A549 treated with Hydrocortisone at 1 μM for 4 hours (cell line): ENCODE data around the gene SLC35G6. TPM values are rescaled to one million over a fixed set of nuclear protein-coding genes. Genes with fewer than 3 reads are reported as not detected.

Source experiments
- total RNA-seq: library from RNA; stranded (reverse); fragments of 200-300 nt; extraction: Qiagen RNA extraction; gene quantifications from 5 replicates; pipeline ENCODE4 v1.2.3, GENCODE V29; 2022

Gene SLC35G6
- not detected in 5 replicates for total RNA-seq

GRCh38 chr17:7481275-7481674 is at the start of gene SLC35G6:
SLC35G6 (plus strand) TSS chr17:7481446; CDS start chr17:7481517, 71 bp downstream.

GRCh38 chr17:7439462-7440112 is 41.7 kb upstream of the SLC35G6 start, which contains the start of gene FGF11:
FGF11 (plus strand) TSS chr17:7439512; CDS start chr17:7439621, 109 bp downstream.

GRCh38 chr17:7444682-7445618 is 36.3 kb upstream of the SLC35G6 start, which contains the start of gene CHRNB1:
CHRNB1 (plus strand) TSS chr17:7445061; CDS start chr17:7445128, 67 bp downstream.

GRCh38 chr17:7479213-7480088 is 1.8 kb upstream of the SLC35G6 start, which contains the start of gene ZBTB4:
ZBTB4 (minus strand) TSS chr17:7479631; CDS start chr17:7466801, 12,830 bp downstream.

GRCh38 chr17:7484067-7484918 is 3.0 kb downstream of the SLC35G6 start, which contains the start of gene POLR2A:
POLR2A (plus strand) TSS chr17:7484366.

Other genes with a start within 250 kb of the SLC35G6 start
- gene DVL2, start 246.9 kb upstream of the SLC35G6 start, total RNA-seq: 37.0 to 41.9 TPM (median 40.1 TPM) in 5 replicates
- 89.8 to 111 TPM (median 96.3 TPM) in 5 replicates for gene PHF23, start 242.0 kb upstream of the SLC35G6 start, total RNA-seq
- 685 to 777 TPM (median 698 TPM) in 5 replicates for gene GABARAP, start 239.0 kb upstream of the SLC35G6 start, total RNA-seq
- 222 to 242 TPM (median 228 TPM) in 5 replicates for gene CTDNEP1, start 229.7 kb upstream of the SLC35G6 start, total RNA-seq
- gene ELP5, start 229.2 kb upstream of the SLC35G6 start, total RNA-seq: 125 to 155 TPM (median 140 TPM) in 5 replicates
- gene CLDN7, start 219.0 kb upstream of the SLC35G6 start, total RNA-seq: 2.2 to 3.7 TPM (median 2.6 TPM) in 5 replicates
- 0.39 to 0.59 TPM (median 0.50 TPM) in 5 replicates for gene SLC2A4, start 199.7 kb upstream of the SLC35G6 start, total RNA-seq
- gene YBX2, start 186.8 kb upstream of the SLC35G6 start, total RNA-seq: 0.43 to 0.55 TPM (median 0.44 TPM) in 5 replicates
- 1,618 to 1,808 TPM (median 1,704 TPM) in 5 replicates for gene EIF5A, start 173.8 kb upstream of the SLC35G6 start, total RNA-seq
- gene GPS2, start 166.1 kb upstream of the SLC35G6 start, total RNA-seq: 73.9 to 101 TPM (median 95.3 TPM) in 5 replicates
- gene NEURL4, start 152.1 kb upstream of the SLC35G6 start, total RNA-seq: 26.4 to 30.2 TPM (median 28.4 TPM) in 5 replicates
- gene ACAP1, start 144.9 kb upstream of the SLC35G6 start, total RNA-seq: 1.2 to 3.9 TPM (median 3.1 TPM) in 5 replicates
- 10.5 to 13.8 TPM (median 12.9 TPM) in 5 replicates for gene KCTD11, start 129.3 kb upstream of the SLC35G6 start, total RNA-seq
- gene TMEM95, start 126.3 kb upstream of the SLC35G6 start, total RNA-seq: not detected in 5 replicates
- gene TNK1, start 100.4 kb upstream of the SLC35G6 start, total RNA-seq: 1.4 to 2.1 TPM (median 1.7 TPM) in 5 replicates
- 38.8 to 44.7 TPM (median 42.7 TPM) in 5 replicates for gene PLSCR3, start 86.9 kb upstream of the SLC35G6 start, total RNA-seq
- 171 to 224 TPM (median 215 TPM) in 5 replicates for gene TMEM256, start 77.3 kb upstream of the SLC35G6 start, total RNA-seq
- 12.7 to 19.0 TPM (median 15.5 TPM) in 5 replicates for gene NLGN2, start 73.6 kb upstream of the SLC35G6 start, total RNA-seq
- 0.08 to 0.13 TPM in 2 of 5 replicates, not detected in the others for gene SPEM1, start 61.1 kb upstream of the SLC35G6 start, total RNA-seq
- not detected in 5 replicates for gene SPEM2, start 55.8 kb upstream of the SLC35G6 start, total RNA-seq
- 0.02 to 0.03 TPM in 2 of 5 replicates, not detected in the others for gene SPEM3, start 52.6 kb upstream of the SLC35G6 start, total RNA-seq
- gene TMEM102, start 46.0 kb upstream of the SLC35G6 start, total RNA-seq: 10.1 to 14.8 TPM (median 13.3 TPM) in 5 replicates
- 0.93 to 1.1 TPM (median 1.0 TPM) in 5 replicates for gene FGF11, start 41.9 kb upstream of the SLC35G6 start, total RNA-seq
- gene CHRNB1, start 36.4 kb upstream of the SLC35G6 start, total RNA-seq: 7.0 to 11.7 TPM (median 9.1 TPM) in 5 replicates
- 20.4 to 26.9 TPM (median 24.8 TPM) in 5 replicates for gene ZBTB4, start 1.8 kb upstream of the SLC35G6 start, total RNA-seq
- 70.3 to 86.1 TPM (median 78.6 TPM) in 5 replicates for gene POLR2A, start 2.9 kb downstream of the SLC35G6 start, total RNA-seq
- 9.9 to 13.2 TPM (median 11.0 TPM) in 5 replicates for gene TNFSF12, start 67.6 kb downstream of the SLC35G6 start, total RNA-seq
- gene TNFSF13, start 77.3 kb downstream of the SLC35G6 start, total RNA-seq: 0.78 to 1.1 TPM (median 0.91 TPM) in 5 replicates
- gene SENP3, start 80.5 kb downstream of the SLC35G6 start, total RNA-seq: 88.8 to 103 TPM (median 95.8 TPM) in 5 replicates
- 25.7 to 33.1 TPM (median 28.3 TPM) in 5 replicates for gene CD68, start 98.2 kb downstream of the SLC35G6 start, total RNA-seq
- gene MPDU1, start 102.4 kb downstream of the SLC35G6 start, total RNA-seq: 109 to 162 TPM (median 117 TPM) in 5 replicates
- gene SOX15, start 108.6 kb downstream of the SLC35G6 start, total RNA-seq: 0.16 to 0.36 TPM (median 0.25 TPM) in 5 replicates
- 52.5 to 56.7 TPM (median 54.4 TPM) in 5 replicates for gene FXR2, start 133.5 kb downstream of the SLC35G6 start, total RNA-seq
- 60.0 to 88.9 TPM (median 79.2 TPM) in 5 replicates for gene SAT2, start 146.4 kb downstream of the SLC35G6 start, total RNA-seq
- 0.35 to 0.85 TPM (median 0.60 TPM) in 5 replicates for gene SHBG, start 148.7 kb downstream of the SLC35G6 start, total RNA-seq
- gene ATP1B2, start 169.5 kb downstream of the SLC35G6 start, total RNA-seq: 0.15 to 0.37 TPM (median 0.27 TPM) in 5 replicates
- gene TP53, start 206.0 kb downstream of the SLC35G6 start, total RNA-seq: 42.4 to 47.4 TPM (median 42.4 TPM) in 5 replicates
- gene WRAP53, start 207.0 kb downstream of the SLC35G6 start, total RNA-seq: 33.5 to 44.7 TPM (median 38.0 TPM) in 5 replicates
- 1.1 to 1.4 TPM (median 1.3 TPM) in 5 replicates for gene EFNB3, start 223.8 kb downstream of the SLC35G6 start, total RNA-seq
- 0.01 to 0.08 TPM (median 0.02 TPM) in 5 replicates for gene DNAH2, start 236.3 kb downstream of the SLC35G6 start, total RNA-seq